Liver (tissue), 9 donors: ENCODE data around the gene PINLYP. TPM values are rescaled to one million over a fixed set of nuclear protein-coding genes. Genes with fewer than 3 reads are reported as not detected.
"Not testable (repeated sequence)": the region's sequence is repeated elsewhere in the genome, so short reads cannot be mapped to it uniquely, and the experiment has no call there.

Experiments
- DNase-seq: peaks from one replicate; pipeline ENCODE4 v3.0.0-alpha.2; 2017; ENCODE audit warnings: low spot score
- H3K27ac ChIP-seq, 2 donors: one replicate each; pipeline ENCODE4 v1.7.0; 2013; ENCODE audit warnings: inconsistent platforms in 2 of 2, low read length in 2 of 2, control low read depth in 1 of 2, low read depth in 1 of 2, mild to moderate bottlenecking in 1 of 2
- H3K27me3 ChIP-seq, 4 donors: one replicate each; pipeline versions ENCODE4 v1.6.1 to v1.7.0; 2013; ENCODE audit warnings: low read length in 3 of 4, inconsistent platforms in 1 of 4, mild to moderate bottlenecking in 1 of 4, moderate library complexity in 1 of 4; ENCODE audit not compliant: control insufficient read depth in 4 of 4, insufficient read depth in 4 of 4
- H3K36me3 ChIP-seq, 4 donors: one replicate each; pipeline versions ENCODE4 v1.6.1 to v1.7.0; 2013; ENCODE audit warnings: low read length in 3 of 4, mild to moderate bottlenecking in 3 of 4, low read depth in 1 of 4, moderate library complexity in 1 of 4; ENCODE audit not compliant: control insufficient read depth in 4 of 4, insufficient read depth in 3 of 4
- H3K4me1 ChIP-seq, 4 donors: one replicate each; pipeline versions ENCODE4 v1.6.1 to v1.7.0; 2013; ENCODE audit warnings: low read length in 3 of 4, mild to moderate bottlenecking in 3 of 4, moderate library complexity in 1 of 4; ENCODE audit not compliant: control insufficient read depth in 4 of 4, insufficient read depth in 4 of 4
- H3K4me3 ChIP-seq, 3 donors: one replicate each; pipeline versions ENCODE4 v1.6.1 to v1.7.0; 2013; ENCODE audit warnings: low read length in 3 of 3, control low read depth in 1 of 3, low read depth in 1 of 3, mild to moderate bottlenecking in 1 of 3
- H3K9ac ChIP-seq, 2 donors: one replicate each; pipeline ENCODE4 v1.7.0; 2013; ENCODE audit warnings: low read length in 2 of 2, mild to moderate bottlenecking in 2 of 2, moderate library complexity in 2 of 2, control low read depth in 1 of 2, low read depth in 1 of 2
- H3K9me3 ChIP-seq, 4 donors: one replicate each; pipeline versions ENCODE4 v1.6.1 to v1.7.0; 2013; ENCODE audit warnings: low read length in 3 of 4; ENCODE audit not compliant: control insufficient read depth in 4 of 4
- FOXA2 ChIP-seq: IDR thresholded peaks from 2 replicates; pipeline ENCODE4 v1.6.1; 2016; ENCODE audit warnings: antibody characterized with exemption
- GABPA ChIP-seq, 2 donors: IDR thresholded peaks in 1 of 2; conservative IDR thresholded peaks in 1 of 2; 2 replicates each; pipeline ENCODE4 v1.6.1; 2016; ENCODE audit warnings: antibody characterized with exemption in 2 of 2, mild to moderate bottlenecking in 1 of 2, moderate library complexity in 1 of 2
- HNF4A ChIP-seq, 2 donors: conservative IDR thresholded peaks; 2 replicates each; pipeline ENCODE4 v1.6.1; 2016; ENCODE audit warnings: antibody characterized with exemption in 2 of 2, mild to moderate bottlenecking in 2 of 2
- HNF4G ChIP-seq: IDR thresholded peaks from 2 replicates; pipeline ENCODE4 v1.6.1; 2016; ENCODE audit warnings: antibody characterized with exemption
- NR2F2 ChIP-seq: IDR thresholded peaks from 2 replicates; pipeline ENCODE4 v1.6.1; 2016; ENCODE audit warnings: antibody characterized with exemption
- RAD21 ChIP-seq, 2 donors: IDR thresholded peaks; 2 replicates each; pipeline ENCODE4 v1.6.1; 2016; ENCODE audit warnings: antibody characterized with exemption in 2 of 2, mild to moderate bottlenecking in 2 of 2
- RXRA ChIP-seq, 2 donors: IDR thresholded peaks; 2 replicates each; pipeline ENCODE4 v1.6.1; 2017 to 2018; ENCODE audit warnings: antibody characterized with exemption in 2 of 2, mild to moderate bottlenecking in 1 of 2
- SP1 ChIP-seq: IDR thresholded peaks from 2 replicates; pipeline ENCODE4 v1.6.1; 2018; ENCODE audit warnings: antibody characterized with exemption, mild to moderate bottlenecking
- YY1 ChIP-seq: IDR thresholded peaks from 2 replicates; pipeline ENCODE4 v1.6.1; 2016; ENCODE audit warnings: antibody characterized with exemption, mild to moderate bottlenecking
- WGBS: extraction: QIAGEN DNeasy Blood & Tissue Kit; methylation state at CpG from one replicate; pipeline ENCODE4 v1.1.7; 2013; 5-methylcytosine and 5-hydroxymethylcytosine counted together
- polyA plus RNA-seq, 2 donors: library from polyadenylated mRNA; stranded (reverse) in 1 of 2; unstranded in 1 of 2; fragments of 200-250 nt in 1 of 2; fragments of >200 nt in 1 of 2; fragmentation: Nextera tagmentation in 1 of 2; extraction: Ambion mirVana in 1 of 2; gene quantifications; one replicate each; pipeline versions ENCODE4 v1.2.1 to v1.2.3, GENCODE V29; 2013 to 2015
- total RNA-seq, 2 donors: library from RNA; depleted of rRNA; stranded (reverse); fragments of >200 nt; gene quantifications; one replicate each; pipeline ENCODE4 v1.2.3, GENCODE V29; 2014
- TF ChIP-seq, protein P1 (sequence below): IDR thresholded peaks from 2 replicates; pipeline ENCODE4 v1.6.1; 2016; ENCODE audit warnings: antibody characterized with exemption
- TF ChIP-seq, protein P2 (sequence below): IDR thresholded peaks from 2 replicates; pipeline ENCODE4 v1.6.1; 2016; ENCODE audit warnings: antibody characterized with exemption, mild to moderate bottlenecking
- TF ChIP-seq, protein P3 (sequence below): IDR thresholded peaks from 2 replicates; pipeline ENCODE4 v1.6.1; 2016; ENCODE audit warnings: antibody characterized with exemption
- TF ChIP-seq, protein P4 (sequence below): IDR thresholded peaks from 2 replicates; pipeline ENCODE4 v1.6.1; 2016; ENCODE audit warnings: antibody characterized with exemption
- TF ChIP-seq, protein P5 (sequence below): fragments of 150-350 bp; IDR thresholded peaks from 2 replicates; pipeline ENCODE4 v1.5.1; 2017; ENCODE audit warnings: improper control_type of control experiment, low read depth, low read length; ENCODE audit not compliant: missing input control
- donor health status: healthy.
- donor health status: healthy.
- donor health status: healthy.
- donor health status: healthy.
- donor health status: healthy.

Gene PINLYP
- total and polyA plus RNA-seq, 4 donors = 0.42 to 4.3 (median 0.57) TPM

DNA sequence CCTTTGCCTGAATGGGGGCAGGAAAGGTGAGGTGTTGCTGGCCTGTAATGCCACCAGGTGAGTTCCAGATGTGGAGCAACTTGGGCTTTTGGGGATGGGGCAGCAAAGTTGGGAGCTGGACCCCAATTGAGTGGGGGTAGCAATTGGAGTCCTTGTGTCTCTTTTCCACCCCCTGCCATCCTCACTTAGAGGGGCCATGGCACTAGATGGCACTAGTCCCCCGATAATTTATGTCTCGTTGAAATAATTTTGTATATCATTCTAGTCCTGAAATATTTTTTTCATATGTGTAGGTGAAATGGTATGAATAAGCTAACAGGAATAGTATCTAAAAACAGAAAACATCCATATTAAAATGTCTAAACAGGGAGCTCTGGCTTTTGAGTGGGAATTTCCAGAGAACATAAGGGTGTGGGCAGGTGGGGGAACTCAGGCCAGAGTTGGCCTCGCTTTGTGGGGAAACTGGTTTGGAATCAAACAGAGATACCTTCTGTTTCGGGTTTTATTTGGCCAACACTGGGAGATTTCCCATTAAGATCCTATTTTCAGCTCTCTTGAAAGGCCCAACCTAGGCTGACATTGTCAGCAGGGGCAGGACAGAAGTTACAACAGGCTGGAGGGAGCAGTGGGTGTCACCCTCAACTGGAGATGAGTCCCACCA is 24.2 kb downstream of the PINLYP start:
- WGBS = 91% methylated on average over 4 of the region's 4 CpGs
- H3K4me1 ChIP-seq = peaks cover 2 to 29% (median 24%) of the 10 kb centered on the region in 4 donors
- no peak for DNase-seq
- H3K27ac ChIP-seq = no peak overlapping the region
- H3K4me3 ChIP-seq = no peak overlapping the region
- H3K9me3 ChIP-seq = no peaks in the 10 kb centered on the region
- no peak overlapping the region for H3K9ac ChIP-seq
- H3K36me3 ChIP-seq = peaks cover 1 to 14% (median 10%) of the 10 kb centered on the region in 4 donors
- no peaks in the 10 kb centered on the region for H3K27me3 ChIP-seq
- TF ChIP-seq, protein P1, sequence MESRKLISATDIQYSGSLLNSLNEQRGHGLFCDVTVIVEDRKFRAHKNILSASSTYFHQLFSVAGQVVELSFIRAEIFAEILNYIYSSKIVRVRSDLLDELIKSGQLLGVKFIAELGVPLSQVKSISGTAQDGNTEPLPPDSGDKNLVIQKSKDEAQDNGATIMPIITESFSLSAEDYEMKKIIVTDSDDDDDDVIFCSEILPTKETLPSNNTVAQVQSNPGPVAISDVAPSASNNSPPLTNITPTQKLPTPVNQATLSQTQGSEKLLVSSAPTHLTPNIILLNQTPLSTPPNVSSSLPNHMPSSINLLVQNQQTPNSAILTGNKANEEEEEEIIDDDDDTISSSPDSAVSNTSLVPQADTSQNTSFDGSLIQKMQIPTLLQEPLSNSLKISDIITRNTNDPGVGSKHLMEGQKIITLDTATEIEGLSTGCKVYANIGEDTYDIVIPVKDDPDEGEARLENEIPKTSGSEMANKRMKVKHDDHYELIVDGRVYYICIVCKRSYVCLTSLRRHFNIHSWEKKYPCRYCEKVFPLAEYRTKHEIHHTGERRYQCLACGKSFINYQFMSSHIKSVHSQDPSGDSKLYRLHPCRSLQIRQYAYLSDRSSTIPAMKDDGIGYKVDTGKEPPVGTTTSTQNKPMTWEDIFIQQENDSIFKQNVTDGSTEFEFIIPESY = no peak
- no peak for TF ChIP-seq NR2F2
- no peak for TF ChIP-seq YY1
- TF ChIP-seq HNF4G = no peak
- TF ChIP-seq, protein P2, sequence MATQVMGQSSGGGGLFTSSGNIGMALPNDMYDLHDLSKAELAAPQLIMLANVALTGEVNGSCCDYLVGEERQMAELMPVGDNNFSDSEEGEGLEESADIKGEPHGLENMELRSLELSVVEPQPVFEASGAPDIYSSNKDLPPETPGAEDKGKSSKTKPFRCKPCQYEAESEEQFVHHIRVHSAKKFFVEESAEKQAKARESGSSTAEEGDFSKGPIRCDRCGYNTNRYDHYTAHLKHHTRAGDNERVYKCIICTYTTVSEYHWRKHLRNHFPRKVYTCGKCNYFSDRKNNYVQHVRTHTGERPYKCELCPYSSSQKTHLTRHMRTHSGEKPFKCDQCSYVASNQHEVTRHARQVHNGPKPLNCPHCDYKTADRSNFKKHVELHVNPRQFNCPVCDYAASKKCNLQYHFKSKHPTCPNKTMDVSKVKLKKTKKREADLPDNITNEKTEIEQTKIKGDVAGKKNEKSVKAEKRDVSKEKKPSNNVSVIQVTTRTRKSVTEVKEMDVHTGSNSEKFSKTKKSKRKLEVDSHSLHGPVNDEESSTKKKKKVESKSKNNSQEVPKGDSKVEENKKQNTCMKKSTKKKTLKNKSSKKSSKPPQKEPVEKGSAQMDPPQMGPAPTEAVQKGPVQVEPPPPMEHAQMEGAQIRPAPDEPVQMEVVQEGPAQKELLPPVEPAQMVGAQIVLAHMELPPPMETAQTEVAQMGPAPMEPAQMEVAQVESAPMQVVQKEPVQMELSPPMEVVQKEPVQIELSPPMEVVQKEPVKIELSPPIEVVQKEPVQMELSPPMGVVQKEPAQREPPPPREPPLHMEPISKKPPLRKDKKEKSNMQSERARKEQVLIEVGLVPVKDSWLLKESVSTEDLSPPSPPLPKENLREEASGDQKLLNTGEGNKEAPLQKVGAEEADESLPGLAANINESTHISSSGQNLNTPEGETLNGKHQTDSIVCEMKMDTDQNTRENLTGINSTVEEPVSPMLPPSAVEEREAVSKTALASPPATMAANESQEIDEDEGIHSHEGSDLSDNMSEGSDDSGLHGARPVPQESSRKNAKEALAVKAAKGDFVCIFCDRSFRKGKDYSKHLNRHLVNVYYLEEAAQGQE = no peak
- TF ChIP-seq RXRA (IDR thresholded peaks at IDR 0.05) = no peak

DNA sequence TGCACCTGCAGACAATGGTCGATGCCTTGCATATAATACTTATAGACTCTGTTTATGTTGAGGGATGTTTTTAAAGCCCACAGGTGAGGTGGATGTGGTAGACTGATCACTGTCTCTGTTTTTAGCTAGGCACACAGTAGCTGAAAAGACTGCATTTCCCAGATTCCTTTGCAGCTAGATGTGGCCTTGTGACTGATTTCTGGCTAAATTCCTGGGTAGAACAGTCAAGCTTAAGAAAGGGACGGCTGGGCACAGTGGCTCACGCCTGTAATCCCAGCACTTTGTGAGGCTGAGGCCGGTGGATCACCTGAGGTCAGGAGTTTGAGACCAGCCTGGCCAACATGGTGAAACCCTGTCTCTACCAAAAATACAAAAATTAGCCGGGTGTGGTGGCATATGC is 24.7 kb downstream of the PINLYP start:
- Histone ChIP-seq H3K36me3 (peaks cover 1 to 14% (median 10%) of the 10 kb centered on the region in 4 donors), H3K4me1 (peaks cover 2 to 24% (median 20%) of the 10 kb centered on the region in 4 donors)
- not testable (repeated sequence) for H3K4me3 ChIP-seq, H3K9ac ChIP-seq, H3K27me3 ChIP-seq, H3K27ac ChIP-seq, H3K9me3 ChIP-seq, DNase-seq
- 87% methylated on average over 5 of the region's 5 CpGs for WGBS

DNA sequence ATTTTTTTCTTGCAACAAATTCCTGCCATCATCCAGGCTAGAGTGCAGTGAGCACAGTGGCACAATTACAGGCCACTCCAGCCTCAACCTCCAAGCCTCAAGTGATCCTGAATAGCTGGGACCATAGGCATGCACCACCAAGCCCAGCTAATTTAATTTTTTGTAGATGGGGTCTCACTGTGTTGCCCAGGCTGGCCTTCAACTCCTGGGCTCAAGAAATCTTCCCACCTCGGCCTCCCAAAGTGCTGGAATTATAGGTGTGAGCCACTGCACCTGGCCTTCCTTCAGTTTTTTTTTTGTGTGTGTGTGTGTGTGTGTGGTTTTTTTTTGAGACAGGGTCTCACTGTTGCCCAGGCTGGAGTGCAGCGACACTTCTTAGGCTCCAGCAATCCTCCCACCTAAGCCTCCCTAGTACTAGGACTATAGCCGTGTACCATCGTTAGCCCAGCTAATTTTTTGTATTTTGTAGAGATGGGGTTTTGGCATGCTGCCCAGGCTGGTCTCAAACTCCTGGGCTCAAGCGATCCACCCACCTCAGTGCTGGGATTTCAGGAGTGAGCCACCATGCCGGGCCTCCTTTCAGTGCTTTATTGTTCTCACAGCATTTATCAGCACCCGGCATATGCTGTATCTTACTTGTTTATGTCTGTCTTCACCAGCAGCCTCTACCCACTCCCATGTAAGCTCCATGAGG is 30.4 kb downstream of the PINLYP start:
- Histone ChIP-seq H3K9me3 (no peaks in the 10 kb centered on the region), H3K4me3 (no peak overlapping the region), H3K27ac (no peak overlapping the region), H3K36me3 (peaks cover 2 to 6% (median 4%) of the 10 kb centered on the region in 4 donors), H3K9ac (no peak overlapping the region), H3K4me1 (no peaks in the 10 kb centered on the region), H3K27me3 (no peaks in the 10 kb centered on the region)
- WGBS = 80% methylated on average over 7 of the region's 7 CpGs
- DNase-seq = no peak
- TF ChIP-seq NR2F2 = no peak
- no peak for TF ChIP-seq GABPA (IDR thresholded peaks at IDR 0.05 in 1 of 2, conservative IDR thresholded peaks at IDR 0.05 in 1 of 2)
- TF ChIP-seq, protein P3, sequence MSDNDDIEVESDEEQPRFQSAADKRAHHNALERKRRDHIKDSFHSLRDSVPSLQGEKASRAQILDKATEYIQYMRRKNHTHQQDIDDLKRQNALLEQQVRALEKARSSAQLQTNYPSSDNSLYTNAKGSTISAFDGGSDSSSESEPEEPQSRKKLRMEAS = no peak
- no peak for TF ChIP-seq FOXA2
- TF ChIP-seq, protein P4, sequence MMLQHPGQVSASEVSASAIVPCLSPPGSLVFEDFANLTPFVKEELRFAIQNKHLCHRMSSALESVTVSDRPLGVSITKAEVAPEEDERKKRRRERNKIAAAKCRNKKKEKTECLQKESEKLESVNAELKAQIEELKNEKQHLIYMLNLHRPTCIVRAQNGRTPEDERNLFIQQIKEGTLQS = no peak
- TF ChIP-seq, protein P2 = no peak
- no peak for TF ChIP-seq SP1
- no peak for TF ChIP-seq YY1
- TF ChIP-seq, protein P5, sequence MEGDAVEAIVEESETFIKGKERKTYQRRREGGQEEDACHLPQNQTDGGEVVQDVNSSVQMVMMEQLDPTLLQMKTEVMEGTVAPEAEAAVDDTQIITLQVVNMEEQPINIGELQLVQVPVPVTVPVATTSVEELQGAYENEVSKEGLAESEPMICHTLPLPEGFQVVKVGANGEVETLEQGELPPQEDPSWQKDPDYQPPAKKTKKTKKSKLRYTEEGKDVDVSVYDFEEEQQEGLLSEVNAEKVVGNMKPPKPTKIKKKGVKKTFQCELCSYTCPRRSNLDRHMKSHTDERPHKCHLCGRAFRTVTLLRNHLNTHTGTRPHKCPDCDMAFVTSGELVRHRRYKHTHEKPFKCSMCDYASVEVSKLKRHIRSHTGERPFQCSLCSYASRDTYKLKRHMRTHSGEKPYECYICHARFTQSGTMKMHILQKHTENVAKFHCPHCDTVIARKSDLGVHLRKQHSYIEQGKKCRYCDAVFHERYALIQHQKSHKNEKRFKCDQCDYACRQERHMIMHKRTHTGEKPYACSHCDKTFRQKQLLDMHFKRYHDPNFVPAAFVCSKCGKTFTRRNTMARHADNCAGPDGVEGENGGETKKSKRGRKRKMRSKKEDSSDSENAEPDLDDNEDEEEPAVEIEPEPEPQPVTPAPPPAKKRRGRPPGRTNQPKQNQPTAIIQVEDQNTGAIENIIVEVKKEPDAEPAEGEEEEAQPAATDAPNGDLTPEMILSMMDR = no peak
- no peak for TF ChIP-seq RAD21 (IDR thresholded peaks at IDR 0.05)
- no peak for TF ChIP-seq RXRA (IDR thresholded peaks at IDR 0.05)
- no peak for TF ChIP-seq HNF4A (conservative IDR thresholded peaks at IDR 0.05)
